HG03521 (cell line): Measurements from ENCODE around the gene QPCT.
A peak's percentile ranks its signal among the peaks of the same experiment; 100 is the strongest.
"Not testable (repeated sequence)": the region's sequence is repeated elsewhere in the genome, so short reads cannot be mapped to it uniquely, and the experiment has no call there.

Experiments
- ATAC-seq: cut with Tn5 transposase; IDR thresholded peaks from one replicate; pipeline ENCODE4 v1.9.1; 2021; ENCODE audit warnings: mild to moderate bottlenecking, moderate library complexity; ENCODE audit not compliant: unreplicated experiment

QPCT gene

GRCh38 chr2:37344453-37345361 lies at the start of gene QPCT:
TSS of gene QPCT (plus strand) at chr2:37344630. CDS start at chr2:37344732, 102 bp downstream.
- ATAC-seq: no peak

GRCh38 chr2:37294858-37295257 lies 49.6 kb upstream of the QPCT start:
- not testable (repeated sequence) for ATAC-seq

GRCh38 chr2:37295469-37296073 lies 48.9 kb upstream of the QPCT start:
- ATAC-seq: no peak

- ATAC-seq: no peak
Measured at GRCh38 chr2:37297632-37298031, 46.8 kb upstream of the QPCT start.

- ATAC-seq: no peak
Measured at GRCh38 chr2:37300146-37300545, 44.3 kb upstream of the QPCT start.

GRCh38 chr2:37300578-37300977 lies 43.9 kb upstream of the QPCT start:
- ATAC-seq: no peak

- ATAC-seq: no peak
Measured at GRCh38 chr2:37301408-37301807, 43.0 kb upstream of the QPCT start.

- ATAC-seq: no peak
Measured at GRCh38 chr2:37302701-37303252, 41.7 kb upstream of the QPCT start.

- no peak for ATAC-seq
Measured at GRCh38 chr2:37306024-37306423, 38.4 kb upstream of the QPCT start.

GRCh38 chr2:37307500-37307899 lies 36.9 kb upstream of the QPCT start:
- no peak for ATAC-seq

GRCh38 chr2:37315364-37315763 lies 29.1 kb upstream of the QPCT start:
- ATAC-seq: no peak

- ATAC-seq: no peak
Measured at GRCh38 chr2:37316181-37316580, 28.2 kb upstream of the QPCT start.

- ATAC-seq: no peak
Measured at GRCh38 chr2:37317746-37318145, 26.7 kb upstream of the QPCT start.

- peak; percentile 68 for ATAC-seq
Measured at GRCh38 chr2:37318401-37318800, 26.0 kb upstream of the QPCT start.

- ATAC-seq: no peak
Measured at GRCh38 chr2:37319754-37320609, 24.4 kb upstream of the QPCT start.

GRCh38 chr2:37321029-37321682 lies 23.3 kb upstream of the QPCT start:
- no peak for ATAC-seq

GRCh38 chr2:37322368-37322767 lies 22.1 kb upstream of the QPCT start:
- ATAC-seq: no peak

- ATAC-seq: no peak
Measured at GRCh38 chr2:37323176-37323780, 21.2 kb upstream of the QPCT start.

GRCh38 chr2:37323781-37324535 lies 20.5 kb upstream of the QPCT start:
- ATAC-seq: peak; percentile 29

GRCh38 chr2:37324536-37324785 lies 20.0 kb upstream of the QPCT start:
- ATAC-seq: no peak
